NCI-H1092 (cell line): ENCODE data around the gene DCLK1.

ENCODE experiments used
- DNase-seq: peaks from one replicate; lab custom pipeline; 2025; lab: John Stamatoyannopoulos, UW

Gene DCLK1

GRCh38 chr13:36038785-36039555, 92.2 kb downstream of the DCLK1 start:
- no peak for DNase-seq

- no peak for DNase-seq
These were observed 98.1 kb downstream of the DCLK1 start for GRCh38 chr13:36033035-36033434.

- DNase-seq = no peak
These were observed 99.7 kb downstream of the DCLK1 start for GRCh38 chr13:36031490-36031889.

- no peak for DNase-seq
These were observed 100.4 kb downstream of the DCLK1 start for GRCh38 chr13:36030670-36031331.

- DNase-seq = no peak
These were observed 102.0 kb downstream of the DCLK1 start for GRCh38 chr13:36029166-36029565.

- no peak for DNase-seq
These were observed 102.7 kb downstream of the DCLK1 start for GRCh38 chr13:36028359-36029025.

- no peak for DNase-seq
These were observed 104.7 kb downstream of the DCLK1 start for GRCh38 chr13:36026531-36026930.

- DNase-seq = no peak
These were observed 116.4 kb downstream of the DCLK1 start for GRCh38 chr13:36014763-36015162.

GRCh38 chr13:36006894-36007675, 124.1 kb downstream of the DCLK1 start:
- no peak for DNase-seq

- no peak for DNase-seq
These were observed 124.8 kb downstream of the DCLK1 start for GRCh38 chr13:36006347-36006746.

GRCh38 chr13:36001561-36001960, 129.6 kb downstream of the DCLK1 start:
- no peak for DNase-seq

- DNase-seq = no peak
These were observed 131.2 kb downstream of the DCLK1 start for GRCh38 chr13:36000028-36000427.

- no peak for DNase-seq
These were observed 134.8 kb downstream of the DCLK1 start for GRCh38 chr13:35996360-35996759.

GRCh38 chr13:35995136-35995535, 136.0 kb downstream of the DCLK1 start:
- no peak for DNase-seq

GRCh38 chr13:35994131-35994966, 136.8 kb downstream of the DCLK1 start:
- DNase-seq = no peak

GRCh38 chr13:35993686-35994085, 137.5 kb downstream of the DCLK1 start:
- no peak for DNase-seq

GRCh38 chr13:35992964-35993363, 138.2 kb downstream of the DCLK1 start:
- no peak for DNase-seq

GRCh38 chr13:35990196-35990595, 141.0 kb downstream of the DCLK1 start:
- DNase-seq = no peak

GRCh38 chr13:35988648-35989081, 142.5 kb downstream of the DCLK1 start:
- no peak for DNase-seq

GRCh38 chr13:35987572-35988513, 143.3 kb downstream of the DCLK1 start:
- no peak for DNase-seq
